Stimulated activated CD8-positive, alpha-beta memory T cell treated with anti-CD3 and anti-CD28 coated beads, Interleukin-7, amount 100 ng/mL, for 1 hour (primary cell): ENCODE data around the gene DOHH.
"Not testable (repeated sequence)": the region's sequence is repeated elsewhere in the genome, so short reads cannot be mapped to it uniquely, and the experiment has no call there.

Source experiments
- DNase-seq, 2 donors: peaks; one replicate each; pipeline ENCODE4 v3.0.0-alpha.2; 2020; ENCODE audit warnings: low read depth in 2 of 2

The DOHH gene

DNA sequence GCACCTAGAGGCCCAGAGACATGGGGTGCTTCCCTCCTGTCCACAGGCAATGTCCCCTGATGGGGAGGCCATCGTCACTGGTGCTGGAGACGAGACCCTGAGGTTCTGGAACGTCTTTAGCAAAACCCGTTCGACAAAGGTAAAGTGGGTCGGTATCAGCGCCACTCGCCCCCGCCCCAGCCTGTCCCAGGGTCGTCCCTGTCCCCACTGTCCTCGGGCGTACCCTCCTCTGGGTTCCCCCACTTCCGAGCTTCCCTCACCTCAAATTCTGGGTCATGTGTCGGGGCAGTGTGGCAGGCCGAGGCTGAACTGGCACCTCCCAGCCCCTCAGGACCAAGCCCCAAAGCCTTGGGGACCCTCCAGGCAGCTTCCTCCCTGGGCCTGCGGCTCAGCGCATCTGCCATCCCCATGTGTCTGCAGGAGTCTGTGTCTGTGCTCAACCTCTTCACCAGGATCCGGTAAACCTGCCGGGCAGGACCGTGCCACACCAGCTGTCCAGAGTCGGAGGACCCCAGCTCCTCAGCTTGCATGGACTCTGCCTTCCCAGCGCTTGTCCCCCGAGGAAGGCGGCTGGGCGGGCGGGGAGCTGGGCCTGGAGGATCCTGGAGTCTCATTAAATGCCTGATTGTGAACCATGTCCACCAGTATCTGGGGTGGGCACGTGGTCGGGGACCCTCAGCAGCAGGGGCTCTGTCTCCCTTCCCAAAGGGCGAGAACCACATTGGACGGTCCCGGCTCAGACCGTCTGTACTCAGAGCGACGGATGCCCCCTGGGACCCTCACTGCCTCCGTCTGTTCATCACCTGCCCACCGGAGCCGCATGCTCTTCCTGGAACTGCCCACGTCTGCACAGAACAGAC, 34.1 kb upstream of the DOHH start:
- DNase-seq, result no peak

DNA sequence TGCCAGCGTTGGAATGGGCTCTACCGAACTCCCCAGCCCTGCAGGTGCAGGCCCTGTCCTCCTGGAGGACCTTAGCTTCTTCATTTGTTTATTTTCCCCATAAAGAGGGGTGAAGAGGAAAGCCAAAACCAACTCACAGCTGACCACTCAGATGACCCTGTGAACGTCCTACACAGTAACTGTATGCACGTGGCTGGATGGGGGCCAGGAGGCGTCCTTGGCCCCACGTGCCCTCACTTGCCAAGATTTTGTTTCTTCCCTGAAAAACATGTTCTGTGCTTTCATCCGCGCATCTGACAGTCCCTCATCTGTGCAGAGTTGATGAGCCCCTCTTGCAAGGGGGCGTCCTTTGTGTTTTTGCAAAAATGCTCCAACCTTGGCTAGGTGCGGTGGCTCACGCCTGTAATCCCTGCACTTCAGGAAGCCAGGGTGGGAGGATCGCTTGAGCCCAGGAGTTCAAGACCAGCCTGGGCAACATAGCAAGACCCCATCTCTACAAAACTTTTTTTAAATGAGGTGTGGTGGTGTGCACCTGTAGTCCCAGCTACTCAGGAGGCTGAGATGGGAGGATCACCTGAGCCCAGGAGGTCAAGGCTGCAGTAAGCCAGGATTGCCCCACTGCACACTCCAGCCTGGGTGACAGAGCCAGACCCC, 33.2 kb upstream of the DOHH start:
- no peak for DNase-seq

DNA sequence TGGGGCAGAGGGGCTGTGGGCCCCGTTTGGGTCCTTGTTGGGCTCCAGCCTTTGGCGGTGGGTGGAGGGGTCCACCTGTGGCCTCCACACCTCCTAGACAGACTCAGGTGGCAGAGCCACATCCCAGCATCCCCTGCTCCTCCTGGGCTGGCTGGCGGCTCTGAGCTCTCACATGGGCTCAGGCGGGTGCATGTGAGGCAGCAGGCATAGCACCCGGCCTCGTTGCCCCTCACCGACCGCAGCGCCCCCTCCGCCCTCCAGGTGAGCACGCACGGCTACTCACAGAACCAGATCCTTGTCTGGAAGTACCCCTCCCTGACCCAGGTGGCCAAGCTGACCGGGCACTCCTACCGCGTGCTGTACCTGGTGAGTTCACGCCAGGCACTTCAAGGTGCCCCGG, 32.6 kb upstream of the DOHH start:
- DNase-seq, result no peak

DNA sequence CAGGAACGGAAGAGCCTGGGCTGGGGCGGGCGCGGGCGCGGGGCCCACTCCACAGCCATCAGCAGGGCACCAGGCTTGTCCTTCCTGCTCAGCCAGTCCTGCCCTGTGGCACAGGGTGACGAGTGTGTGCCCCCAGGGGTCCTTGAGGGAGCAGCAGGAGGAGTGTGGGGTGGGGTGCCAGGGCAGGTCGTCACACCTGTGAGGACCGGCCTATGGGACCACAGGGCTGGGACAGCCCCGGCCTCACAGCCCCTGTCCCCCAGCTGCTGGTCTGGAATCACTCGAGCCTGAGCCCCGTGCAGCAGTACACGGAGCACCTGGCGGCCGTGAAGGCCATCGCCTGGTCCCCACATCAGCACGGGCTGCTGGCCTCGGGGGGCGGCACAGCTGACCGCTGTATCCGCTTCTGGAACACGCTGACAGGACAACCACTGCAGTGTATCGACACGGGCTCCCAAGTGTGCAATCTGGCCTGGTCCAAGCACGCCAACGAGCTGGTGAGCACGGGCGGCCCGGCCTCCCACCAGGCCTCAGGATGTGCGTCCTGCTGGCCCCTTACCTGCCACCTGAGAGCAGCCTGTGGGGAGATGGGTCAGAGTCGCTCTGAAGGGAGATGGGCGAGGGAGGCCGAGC, 31.8 kb upstream of the DOHH start:
- DNase-seq, result no peak

DNA sequence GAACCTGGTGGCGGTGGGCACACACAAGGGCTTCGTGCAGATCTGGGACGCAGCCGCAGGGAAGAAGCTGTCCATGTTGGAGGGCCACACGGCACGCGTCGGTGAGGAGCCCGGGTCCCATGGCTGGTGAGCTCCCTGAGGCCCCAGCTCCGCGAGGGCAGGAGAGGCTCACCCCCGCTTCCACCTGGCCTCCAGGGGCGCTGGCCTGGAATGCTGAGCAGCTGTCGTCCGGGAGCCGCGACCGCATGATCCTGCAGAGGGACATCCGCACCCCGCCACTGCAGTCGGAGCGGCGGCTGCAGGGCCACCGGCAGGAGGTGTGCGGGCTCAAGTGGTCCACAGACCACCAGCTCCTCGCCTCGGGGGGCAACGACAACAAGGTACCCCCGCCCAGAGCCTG, 31.2 kb upstream of the DOHH start:
- DNase-seq, result no peak

DNA sequence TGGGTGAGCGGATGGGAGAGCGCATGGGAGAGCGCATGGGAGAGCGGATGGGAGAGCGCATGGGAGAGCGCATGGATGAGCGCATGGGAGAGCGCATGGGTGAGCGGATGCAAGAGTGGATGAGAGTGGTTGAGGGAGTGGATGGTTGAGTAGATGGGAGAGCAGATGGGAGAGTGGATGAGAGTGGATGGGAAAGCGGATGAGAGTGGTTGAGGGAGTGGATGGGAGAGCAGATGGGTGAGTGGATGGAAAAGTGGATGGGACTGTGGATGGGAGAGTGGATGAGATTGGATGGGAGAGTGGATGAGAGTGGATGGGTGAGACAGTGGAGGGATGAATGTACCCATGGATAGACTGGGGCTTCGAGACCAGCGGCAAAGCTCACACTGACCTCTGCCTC, 29.9 kb upstream of the DOHH start:
- no peak for DNase-seq

DNA sequence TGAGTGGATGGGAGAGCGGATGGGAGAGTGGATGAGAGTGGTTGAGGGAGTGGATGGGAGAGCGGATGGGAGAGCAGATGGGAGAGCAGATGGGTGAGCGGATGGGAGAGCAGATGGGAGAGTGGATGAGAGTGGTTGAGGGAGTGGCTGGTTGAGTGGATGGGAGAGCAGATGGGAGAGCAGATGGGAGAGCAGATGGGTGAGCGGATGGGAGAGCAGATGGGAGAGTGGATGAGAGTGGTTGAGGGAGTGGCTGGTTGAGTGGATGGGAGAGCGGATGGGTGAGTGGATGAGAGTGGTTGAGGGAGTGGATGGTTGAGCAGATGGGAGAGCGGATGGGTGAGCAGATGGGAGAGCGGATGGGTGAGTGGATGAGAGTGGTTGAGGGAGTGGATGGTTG, 28.8 kb upstream of the DOHH start:
- DNase-seq, result not testable (repeated sequence)

DNA sequence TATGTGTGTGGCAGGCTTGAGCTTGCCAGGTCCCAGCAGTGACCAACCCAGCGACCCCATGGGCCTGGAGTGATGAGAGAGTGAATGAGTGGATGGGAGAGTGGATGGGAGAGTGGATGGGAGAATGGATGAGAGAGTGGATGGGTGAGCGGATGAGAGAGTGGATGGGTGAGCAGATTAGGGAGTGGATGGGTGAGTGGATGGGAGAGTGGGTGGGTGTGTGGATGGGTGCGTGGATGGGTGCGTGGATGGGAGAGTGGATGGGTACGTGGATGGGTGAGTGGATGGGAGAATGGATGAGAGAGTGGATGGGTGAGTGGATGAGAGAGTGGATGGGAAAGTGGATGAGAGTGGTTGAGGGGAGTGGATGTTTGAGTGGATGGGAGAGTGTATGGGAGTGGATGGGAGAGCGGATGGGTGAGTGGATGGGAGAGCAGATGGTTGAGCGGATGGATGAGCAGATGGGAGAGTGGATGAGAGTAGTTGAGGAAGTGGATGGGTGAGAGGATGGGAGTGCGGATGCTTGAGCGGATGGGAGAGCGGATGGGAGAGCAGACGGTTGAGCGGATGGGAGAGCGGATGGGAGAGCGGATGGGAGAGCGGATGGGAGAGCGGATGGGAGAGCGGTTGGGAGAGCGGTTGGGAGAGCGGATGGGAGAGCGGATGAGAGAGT, 28.2 kb upstream of the DOHH start:
- DNase-seq, result no peak

DNA sequence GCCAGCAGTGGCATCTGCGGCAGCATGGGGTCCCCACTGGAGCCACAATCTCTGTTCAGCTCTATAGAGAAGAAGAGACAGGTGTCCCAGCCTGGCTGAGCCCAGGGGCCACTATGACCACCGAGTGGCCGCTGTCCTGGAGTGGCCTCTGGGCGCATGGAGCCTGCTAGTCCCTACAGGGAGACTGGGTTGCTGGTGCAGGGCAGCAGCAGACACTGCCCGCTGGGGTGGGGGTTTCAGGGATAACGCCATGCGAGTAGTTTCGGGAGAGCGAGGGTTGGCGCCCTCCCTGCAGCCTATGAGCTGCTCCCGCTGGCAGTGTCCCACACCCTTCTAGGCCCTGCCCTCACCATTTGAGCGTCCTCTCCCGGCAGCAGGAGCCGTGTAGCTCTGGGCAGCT, 27.6 kb upstream of the DOHH start:
- DNase-seq, result no peak

DNA sequence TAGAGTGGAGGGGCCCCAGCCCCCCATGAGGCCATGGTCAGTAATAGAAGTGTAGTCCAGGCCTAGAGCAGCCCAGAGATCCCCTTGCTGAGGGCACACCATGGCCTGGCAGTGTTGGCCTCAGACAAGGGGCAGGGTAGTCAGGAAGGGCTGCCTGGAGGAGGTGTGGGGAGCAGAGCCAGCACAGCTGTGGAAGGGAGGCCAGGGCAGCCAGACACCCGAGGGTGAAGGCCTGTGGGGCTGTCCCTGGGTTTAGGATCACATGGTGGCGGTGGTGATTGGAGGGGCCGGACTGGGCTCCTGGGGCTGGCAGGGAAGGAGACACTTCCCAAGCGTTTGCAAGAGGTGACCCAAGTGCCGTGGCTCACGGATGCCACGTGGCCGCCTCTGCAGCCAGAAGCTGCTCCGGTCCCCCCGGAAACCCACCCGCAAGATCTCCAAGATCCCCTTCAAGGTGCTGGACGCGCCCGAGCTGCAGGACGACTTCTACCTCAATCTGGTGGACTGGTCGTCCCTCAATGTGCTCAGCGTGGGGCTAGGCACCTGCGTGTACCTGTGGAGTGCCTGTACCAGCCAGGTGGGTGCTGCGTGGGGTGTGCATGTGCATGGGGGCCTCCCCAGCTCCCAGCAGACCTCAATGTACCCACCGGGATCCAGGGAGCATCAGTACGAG, 26.9 kb upstream of the DOHH start:
- no peak for DNase-seq

DNA sequence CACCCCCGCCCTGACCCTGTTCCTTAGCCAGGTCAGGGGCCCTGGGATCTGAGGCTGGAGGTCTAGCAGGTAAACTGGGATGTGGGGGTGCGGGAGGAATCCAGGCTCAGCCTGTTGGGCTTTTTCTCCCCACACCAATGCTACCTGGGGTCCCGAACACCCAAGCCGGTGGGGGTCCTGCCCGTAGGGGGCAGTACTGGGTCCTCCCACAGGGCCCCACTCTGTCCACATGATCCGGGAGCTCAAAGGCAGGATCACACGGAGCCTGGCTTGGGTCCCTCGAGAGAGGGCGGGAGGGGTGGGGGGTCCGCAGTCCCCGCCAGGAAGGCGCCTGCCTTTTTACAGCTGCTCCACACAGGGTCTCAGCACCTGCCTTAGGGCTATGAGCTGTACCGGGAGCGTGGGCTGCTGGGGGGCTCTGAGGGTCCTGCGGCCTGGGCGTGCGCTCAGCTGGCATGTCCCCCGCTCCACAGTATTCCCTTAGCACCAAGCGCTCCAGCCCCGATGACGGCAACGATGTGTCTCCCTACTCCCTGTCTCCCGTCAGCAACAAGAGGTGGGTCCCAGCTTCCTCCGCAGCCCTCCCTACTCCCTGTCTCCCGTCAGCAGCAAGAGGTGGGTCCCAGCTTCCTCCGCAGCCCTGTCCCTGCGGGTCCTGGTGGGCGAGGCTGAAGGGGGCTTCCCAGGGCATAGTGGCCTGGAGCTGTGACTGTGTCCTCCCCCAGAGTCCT, 26.2 kb upstream of the DOHH start:
- no peak for DNase-seq

DNA sequence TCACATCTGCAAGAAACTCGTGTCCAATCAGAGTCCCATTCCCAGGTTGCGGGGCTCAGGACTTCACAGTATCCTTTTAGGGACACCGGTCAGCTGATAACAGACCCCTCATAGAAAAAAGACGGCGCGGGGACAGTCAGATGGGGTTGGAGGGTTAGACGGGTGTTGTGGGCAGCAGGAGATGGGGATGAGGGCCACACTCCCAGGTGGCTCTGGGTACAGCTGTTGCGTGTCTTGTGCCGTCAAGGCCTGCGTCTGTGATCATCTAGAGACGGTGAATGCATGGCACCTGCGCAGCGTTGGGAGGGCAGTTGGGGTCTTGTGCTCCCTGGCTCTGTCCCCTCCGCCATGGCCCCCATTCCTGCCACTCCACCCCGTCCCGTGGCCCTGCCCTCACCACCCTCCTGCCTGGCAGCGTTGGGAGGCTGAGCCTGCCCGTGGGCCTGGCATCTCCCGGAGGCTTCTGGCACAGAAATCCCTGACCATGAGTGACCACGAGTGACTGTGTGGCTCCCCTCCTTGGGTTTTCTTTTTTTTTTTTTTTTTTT, 24.5 kb upstream of the DOHH start:
- no peak for DNase-seq

DNA sequence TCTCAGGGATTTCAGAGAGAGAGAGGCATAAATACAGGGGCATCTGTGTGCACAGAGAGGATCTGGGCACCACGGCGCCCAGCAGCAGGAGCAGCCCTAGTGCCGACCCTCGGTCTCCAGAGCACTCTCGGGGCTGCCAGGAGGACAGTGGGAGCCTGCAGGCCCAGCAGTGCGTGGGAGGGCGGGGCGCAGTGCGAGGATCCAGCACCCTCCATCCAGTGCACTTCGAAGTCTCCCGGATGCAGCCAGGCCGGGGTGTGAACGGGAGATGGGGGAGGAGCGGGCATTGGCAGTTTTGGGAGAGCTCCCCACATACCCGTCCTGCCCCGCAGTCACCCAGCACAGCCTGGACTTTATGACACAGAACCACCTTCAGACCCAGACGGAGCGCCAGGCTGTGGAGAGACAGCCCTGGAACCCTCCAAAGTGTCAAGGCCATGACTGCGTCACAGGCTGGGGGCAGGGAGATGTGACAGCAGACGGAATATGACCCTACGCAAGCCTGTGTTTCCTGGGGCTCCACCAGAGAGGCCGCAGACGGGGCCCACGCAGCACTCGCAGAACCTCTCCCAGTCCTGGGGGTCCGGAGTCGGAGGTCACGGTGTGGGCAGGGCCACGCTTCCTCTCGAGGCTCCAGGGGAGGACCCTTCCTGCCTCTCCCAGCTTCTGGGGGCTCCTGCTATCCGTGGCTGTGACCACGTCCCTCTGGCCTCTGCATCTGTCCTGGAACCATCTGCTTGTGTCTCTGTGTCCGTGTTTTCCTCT, 23.8 kb upstream of the DOHH start:
- no peak for DNase-seq

DNA sequence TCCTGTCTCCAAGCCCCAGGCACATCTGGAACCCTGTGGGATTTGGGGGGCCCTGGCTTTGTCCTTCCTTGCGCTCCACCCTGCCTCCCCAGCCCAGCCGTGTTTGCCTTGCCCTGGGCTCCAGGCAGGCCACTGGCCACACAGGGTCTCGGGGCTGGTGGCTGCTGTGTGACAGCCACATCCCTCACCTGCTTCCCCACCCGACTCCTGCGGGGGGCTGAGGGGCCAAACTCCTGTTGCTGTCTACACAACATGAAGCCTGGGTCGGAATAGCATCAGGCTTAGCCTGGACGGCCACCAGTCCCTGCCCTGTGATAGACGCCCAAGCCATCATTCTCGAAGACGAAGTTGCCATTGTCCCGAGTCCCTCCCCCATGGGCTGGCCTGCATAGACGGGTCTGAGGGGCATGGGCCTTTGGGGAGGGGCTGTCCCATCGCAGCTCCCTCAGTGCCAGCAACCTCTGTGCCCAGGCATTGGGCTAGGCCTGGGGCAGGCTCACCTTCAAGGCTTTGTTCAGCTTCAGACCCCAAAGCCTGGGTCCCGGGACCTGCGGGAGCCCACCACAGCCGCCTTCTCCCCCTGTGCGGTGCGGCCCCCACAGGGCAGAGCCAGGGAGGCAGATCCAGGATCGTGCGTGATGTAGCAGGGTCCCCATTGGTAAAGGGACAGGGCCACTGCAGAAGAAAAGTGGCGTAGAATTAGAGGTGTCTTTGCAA, 23.0 kb upstream of the DOHH start:
- no peak for DNase-seq

DNA sequence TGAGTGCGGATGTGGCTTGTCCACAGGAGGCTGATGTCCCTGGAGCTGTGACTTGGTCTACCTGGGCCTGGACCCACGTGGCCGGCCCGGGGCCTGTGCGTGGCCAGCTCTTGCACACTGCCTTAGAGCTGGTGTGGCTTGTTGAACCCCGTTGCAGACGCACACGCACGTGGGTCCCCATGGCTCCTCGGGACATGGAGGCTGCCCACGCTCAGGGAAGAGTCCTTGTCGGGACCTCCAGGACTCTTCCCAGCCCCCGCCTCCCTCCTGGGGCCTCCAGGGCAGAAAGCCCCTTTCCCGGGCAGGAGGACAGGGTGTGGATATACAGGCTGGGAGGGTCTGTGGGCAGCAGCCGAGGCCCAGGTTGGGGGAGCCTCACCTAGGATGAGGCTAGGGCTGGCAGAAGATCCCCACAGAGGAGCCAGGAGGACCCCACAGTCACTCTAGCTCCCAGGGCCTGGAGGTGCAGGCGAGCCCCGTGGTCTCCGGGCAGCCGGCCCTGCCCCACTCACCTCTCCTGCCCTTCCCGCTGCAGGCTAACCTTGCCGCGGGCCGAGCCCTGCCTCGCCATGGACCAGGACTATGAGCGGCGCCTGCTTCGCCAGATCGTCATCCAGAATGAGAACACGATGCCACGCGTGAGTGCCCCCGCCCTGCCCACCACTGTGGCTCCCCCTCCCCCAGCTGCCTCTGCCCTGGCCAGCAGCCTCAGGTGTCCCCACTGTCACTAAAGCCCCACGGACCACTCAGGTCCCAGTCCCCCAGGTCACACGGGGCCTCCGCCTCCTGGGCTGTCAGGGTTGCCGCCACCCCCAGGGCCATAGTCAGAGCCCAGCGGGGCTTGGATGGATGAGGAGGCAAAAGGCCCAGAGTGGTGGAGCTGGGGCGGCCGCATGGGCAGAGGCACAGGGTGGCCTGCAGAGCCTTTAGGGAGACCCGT, 22.2 kb upstream of the DOHH start:
- DNase-seq, result no peak

DNA sequence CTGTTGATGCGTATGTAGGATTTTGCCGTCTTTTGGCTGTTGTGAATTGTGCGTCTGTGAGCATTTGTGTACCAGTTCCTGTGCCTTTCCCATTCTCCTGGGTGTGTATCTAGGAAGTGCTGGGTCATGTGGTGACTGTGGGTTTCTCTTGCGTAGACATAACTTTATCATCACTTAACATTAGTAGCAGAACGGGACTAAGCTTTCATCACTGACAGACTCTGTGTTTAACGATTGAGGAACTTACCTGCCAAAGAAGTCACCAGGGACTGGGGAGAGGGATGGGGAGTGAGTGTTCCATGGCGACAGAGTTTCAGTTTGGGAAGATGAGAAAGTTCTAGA, 20.6 kb upstream of the DOHH start:
- DNase-seq, result no peak

DNA sequence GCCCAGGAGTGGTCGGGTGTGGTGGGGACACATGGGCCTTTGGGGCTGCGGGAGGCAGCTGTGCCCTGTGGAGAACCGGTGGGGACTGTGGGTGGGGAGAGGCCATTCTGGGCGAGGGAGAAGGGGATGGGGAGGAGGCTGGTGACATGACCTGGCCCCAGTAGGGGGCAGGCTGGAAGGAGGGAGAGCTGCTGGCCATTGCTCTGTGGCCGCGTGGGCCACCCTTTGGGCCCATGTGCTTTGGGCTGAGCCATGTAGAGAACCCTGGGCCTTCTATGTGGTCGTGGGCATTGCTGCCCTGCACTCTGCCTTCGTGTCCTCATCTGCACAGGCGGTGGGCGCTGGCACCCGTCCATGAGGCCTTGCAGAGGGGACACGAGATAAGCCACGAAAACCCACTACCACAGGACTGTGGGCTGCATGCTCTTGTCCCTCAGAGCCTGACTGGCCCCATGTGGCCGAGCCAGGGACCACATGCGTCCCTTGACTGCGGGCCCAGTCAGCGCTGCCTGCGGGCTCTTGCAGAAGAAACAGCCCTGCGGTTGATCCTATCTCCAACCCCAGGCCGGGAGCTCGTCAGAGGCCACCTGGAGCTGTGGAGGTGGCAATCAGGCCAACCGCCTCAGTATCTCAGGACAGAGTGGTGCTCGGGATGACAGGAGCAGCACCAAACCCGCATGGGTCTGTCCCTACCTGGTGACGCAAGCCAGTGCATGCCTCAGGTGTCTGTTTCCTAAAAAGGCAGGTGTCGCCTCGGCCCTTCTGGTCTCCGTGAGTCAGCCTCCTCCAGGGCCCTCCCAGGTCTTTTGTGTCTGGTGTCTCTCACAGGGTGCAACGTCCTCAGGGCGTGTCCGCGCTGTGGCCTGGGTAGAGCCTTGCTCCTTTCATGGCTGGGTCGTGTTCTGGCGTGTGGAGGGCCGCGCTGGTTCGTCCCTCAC, 20.0 kb upstream of the DOHH start:
- no peak for DNase-seq
